WI38 (cell line): Measurements from ENCODE around the gene ADM5.

ENCODE experiments used
- H3K4me3 ChIP-seq: 2 replicates; pipeline ENCODE4 v1.5.1; 2011; ENCODE audit warnings: low read depth, mild to moderate bottlenecking, control low read depth, low read length
- TF ChIP-seq, protein P1 (sequence below): IDR thresholded peaks from 2 replicates; pipeline ENCODE4 v1.5.1; 2012; ENCODE audit warnings: low read depth, mild to moderate bottlenecking, control low read depth, low read length

Gene ADM5

DNA sequence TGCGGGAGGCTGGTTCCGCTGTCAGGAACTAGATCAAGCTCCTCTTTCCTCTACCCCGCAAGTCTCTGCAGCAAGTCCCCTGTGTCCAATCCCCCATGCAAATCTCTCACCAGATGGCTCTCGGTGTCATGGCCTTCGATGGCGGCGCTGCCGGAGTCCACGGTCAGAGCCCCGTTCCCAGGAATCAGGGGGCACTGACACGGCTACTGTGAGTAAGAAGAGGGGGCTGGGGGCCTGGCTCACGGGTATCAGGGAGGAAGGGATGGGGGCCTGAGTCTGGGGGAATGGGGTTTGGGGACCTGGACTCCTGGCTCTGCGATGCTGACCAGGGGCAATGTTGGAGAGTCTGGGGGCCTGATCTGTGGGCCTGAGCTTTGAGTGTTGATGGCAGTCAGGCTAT, 43.4 kb upstream of the ADM5 start:
- TF ChIP-seq, protein P1, sequence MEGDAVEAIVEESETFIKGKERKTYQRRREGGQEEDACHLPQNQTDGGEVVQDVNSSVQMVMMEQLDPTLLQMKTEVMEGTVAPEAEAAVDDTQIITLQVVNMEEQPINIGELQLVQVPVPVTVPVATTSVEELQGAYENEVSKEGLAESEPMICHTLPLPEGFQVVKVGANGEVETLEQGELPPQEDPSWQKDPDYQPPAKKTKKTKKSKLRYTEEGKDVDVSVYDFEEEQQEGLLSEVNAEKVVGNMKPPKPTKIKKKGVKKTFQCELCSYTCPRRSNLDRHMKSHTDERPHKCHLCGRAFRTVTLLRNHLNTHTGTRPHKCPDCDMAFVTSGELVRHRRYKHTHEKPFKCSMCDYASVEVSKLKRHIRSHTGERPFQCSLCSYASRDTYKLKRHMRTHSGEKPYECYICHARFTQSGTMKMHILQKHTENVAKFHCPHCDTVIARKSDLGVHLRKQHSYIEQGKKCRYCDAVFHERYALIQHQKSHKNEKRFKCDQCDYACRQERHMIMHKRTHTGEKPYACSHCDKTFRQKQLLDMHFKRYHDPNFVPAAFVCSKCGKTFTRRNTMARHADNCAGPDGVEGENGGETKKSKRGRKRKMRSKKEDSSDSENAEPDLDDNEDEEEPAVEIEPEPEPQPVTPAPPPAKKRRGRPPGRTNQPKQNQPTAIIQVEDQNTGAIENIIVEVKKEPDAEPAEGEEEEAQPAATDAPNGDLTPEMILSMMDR: no peak
- H3K4me3 ChIP-seq: no peak overlapping the region

DNA sequence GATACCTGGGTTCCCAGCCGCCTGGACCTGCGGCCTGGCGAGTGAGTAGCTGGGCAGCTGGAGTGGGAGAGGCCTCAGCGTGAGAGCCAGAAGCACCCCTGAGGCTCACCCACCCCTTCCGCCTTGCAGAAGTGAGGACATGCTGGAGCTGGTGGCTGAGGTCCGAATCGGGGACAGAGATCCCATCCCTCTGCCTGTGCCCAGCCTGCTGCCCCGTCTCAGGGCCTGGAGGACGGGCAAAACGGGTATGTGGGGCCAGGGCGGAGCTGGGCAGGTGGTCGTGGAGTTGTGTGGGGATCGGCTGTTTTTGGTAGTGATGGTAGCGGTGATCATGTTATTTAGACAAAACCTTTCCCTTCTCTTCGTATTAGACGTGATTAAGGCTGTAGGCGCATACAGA, 42.8 kb upstream of the ADM5 start:
- no peak overlapping the region for H3K4me3 ChIP-seq
- TF ChIP-seq, protein P1: no peak

DNA sequence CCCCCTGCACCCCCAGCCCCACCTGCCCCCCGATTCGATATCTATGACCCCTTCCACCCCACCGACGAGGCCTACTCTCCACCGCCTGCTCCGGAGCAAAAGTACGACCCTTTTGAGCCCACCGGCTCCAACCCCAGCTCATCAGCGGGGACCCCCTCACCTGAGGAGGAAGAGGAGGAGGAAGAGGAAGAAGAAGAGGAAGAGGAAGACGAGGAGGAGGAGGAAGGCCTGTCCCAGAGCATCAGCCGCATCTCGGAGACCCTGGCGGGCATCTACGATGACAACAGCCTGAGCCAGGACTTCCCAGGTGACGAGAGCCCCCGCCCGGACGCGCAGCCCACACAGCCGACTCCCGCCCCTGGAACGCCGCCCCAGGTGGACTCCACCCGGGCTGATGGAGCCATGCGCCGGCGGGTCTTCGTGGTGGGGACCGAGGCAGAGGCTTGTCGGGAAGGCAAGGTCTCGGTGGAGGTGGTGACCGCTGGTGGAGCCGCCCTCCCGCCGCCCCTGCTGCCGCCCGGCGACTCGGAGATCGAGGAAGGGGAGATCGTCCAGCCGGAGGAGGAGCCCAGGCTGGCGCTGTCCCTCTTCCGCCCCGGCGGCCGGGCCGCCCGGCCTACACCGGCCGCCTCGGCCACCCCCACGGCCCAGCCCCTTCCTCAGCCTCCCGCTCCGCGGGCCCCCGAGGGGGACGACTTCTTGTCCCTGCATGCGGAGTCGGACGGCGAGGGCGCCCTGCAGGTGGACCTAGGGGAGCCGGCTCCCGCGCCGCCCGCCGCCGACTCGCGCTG, 38.2 kb upstream of the ADM5 start:
- no peak overlapping the region for H3K4me3 ChIP-seq
- TF ChIP-seq, protein P1: no peak

DNA sequence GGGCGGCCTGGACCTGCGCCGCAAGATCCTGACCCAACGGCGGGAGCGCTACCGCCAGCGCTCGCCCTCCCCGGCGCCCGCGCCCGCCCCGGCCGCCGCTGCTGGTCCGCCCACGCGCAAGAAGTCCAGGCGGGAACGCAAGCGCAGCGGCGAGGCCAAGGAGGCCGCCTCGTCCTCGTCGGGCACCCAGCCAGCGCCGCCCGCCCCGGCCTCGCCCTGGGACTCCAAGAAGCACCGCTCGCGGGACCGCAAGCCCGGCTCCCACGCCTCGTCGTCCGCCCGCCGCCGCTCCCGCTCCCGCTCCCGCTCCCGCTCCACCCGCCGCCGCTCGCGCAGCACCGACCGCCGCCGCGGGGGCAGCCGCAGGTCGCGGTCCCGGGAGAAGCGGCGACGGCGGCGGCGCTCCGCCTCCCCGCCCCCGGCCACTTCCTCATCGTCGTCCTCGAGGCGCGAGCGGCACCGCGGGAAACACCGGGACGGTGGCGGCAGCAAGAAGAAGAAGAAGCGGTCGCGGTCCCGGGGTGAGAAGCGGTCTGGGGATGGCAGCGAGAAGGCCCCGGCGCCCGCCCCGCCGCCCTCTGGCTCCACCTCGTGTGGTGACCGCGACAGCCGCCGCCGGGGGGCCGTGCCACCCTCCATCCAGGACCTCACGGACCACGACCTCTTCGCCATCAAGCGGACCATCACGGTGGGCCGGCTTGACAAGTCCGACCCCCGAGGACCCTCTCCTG, 37.4 kb upstream of the ADM5 start:
- TF ChIP-seq, protein P1: no peak
- H3K4me3 ChIP-seq: no peak overlapping the region

DNA sequence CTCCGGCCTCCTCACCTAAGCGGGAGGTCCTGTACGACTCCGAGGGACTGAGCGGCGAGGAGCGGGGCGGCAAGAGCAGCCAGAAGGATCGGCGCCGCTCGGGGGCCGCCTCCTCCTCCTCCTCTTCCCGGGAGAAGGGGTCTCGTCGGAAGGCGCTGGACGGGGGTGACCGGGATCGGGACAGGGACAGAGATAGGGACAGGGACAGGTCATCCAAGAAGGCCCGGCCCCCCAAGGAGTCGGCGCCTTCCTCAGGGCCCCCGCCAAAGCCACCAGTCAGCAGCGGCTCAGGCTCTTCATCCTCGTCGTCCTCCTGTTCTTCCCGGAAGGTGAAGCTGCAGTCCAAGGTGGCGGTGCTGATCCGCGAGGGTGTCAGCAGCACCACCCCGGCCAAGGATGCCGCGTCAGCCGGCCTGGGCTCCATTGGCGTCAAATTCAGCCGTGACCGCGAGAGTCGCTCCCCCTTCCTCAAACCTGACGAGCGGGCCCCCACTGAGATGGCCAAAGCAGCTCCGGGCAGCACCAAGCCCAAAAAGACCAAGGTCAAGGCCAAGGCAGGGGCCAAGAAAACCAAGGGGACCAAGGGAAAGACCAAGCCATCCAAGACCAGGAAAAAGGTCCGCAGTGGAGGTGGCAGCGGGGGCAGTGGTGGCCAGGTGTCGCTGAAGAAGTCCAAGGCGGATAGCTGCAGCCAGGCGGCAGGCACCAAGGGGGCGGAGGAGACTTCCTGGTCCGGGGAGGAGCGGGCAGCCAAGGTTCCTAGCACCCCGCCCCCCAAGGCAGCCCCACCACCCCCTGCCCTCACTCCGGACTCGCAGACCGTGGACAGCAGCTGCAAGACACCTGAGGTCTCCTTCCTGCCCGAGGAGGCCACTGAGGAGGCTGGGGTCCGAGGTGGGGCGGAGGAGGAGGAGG, 36.6 kb upstream of the ADM5 start:
- no peak overlapping the region for H3K4me3 ChIP-seq
- TF ChIP-seq, protein P1: no peak

DNA sequence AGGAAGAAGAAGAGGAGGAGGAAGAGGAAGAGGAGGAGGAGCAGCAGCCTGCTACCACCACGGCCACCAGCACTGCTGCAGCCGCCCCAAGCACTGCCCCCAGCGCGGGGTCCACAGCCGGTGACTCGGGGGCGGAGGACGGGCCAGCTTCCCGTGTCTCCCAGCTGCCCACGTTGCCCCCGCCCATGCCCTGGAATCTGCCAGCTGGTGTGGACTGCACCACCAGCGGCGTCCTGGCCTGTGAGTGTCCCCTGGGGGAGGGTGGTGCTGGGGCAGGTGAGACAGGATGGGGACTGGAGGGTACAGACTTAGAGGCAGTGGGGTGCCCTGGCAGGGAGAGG, 36.0 kb upstream of the ADM5 start:
- TF ChIP-seq, protein P1: no peak
- H3K4me3 ChIP-seq: no peak overlapping the region

DNA sequence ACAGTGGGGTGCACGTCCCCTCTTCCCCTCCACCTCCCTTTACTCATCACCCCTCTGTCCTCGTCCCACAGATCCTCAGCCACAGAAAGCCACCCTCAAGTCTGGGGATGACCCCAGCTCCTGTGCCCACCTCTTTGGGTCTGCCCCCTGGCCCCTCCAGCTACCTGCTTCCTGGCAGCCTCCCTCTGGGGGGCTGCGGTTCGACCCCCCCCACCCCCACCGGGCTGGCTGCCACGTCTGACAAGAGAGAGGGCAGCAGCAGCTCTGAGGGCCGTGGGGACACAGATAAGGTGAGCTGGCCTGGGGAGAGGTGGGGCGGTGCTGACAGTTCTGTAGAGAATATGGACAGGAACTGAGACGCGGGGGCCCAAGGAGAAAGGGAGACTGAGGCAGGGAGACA, 34.8 kb upstream of the ADM5 start:
- TF ChIP-seq, protein P1: no peak

More for the DNA sequence above, 34.8 kb upstream of the ADM5 start:
- no peak overlapping the region for H3K4me3 ChIP-seq
